Peyer's patch (tissue), 4 donors: Measurements from ENCODE around the gene PSMD13. TPM values are rescaled to one million over a fixed set of nuclear protein-coding genes. Genes with fewer than 3 reads are reported as not detected.

Experiments
- DNase-seq, 3 donors: peaks; one replicate each; pipeline ENCODE4 v3.0.0-alpha.2; 2017 to 2019
- H3K27ac ChIP-seq, 4 donors: fragments of 200-600 bp; sonication (generic); one replicate each; pipeline ENCODE4 v1.5.1; 2016 to 2019
- H3K27me3 ChIP-seq, 2 donors: fragments of 200-600 bp; sonication (generic); one replicate each; pipeline ENCODE4 v1.5.1; 2019
- H3K36me3 ChIP-seq, 3 donors: fragments of 200-600 bp; sonication (generic); one replicate each; pipeline ENCODE4 v1.5.1; 2016 to 2019
- H3K4me1 ChIP-seq, 4 donors: fragments of 200-600 bp; sonication (generic); one replicate each; pipeline ENCODE4 v1.5.1; 2016 to 2019
- H3K4me3 ChIP-seq, 4 donors: fragments of 200-600 bp; sonication (generic); 1 replicate in 3 of 4; 2 replicates in 1 of 4; pipeline ENCODE4 v1.5.1; 2016 to 2019; ENCODE audit warnings: mild to moderate bottlenecking in 1 of 4
- H3K9me3 ChIP-seq, 4 donors: fragments of 200-600 bp; sonication (generic); one replicate each; pipeline ENCODE4 v1.5.1; 2016 to 2019; ENCODE audit warnings: mild to moderate bottlenecking in 1 of 4
- CTCF ChIP-seq, 6 experiments: fragments of 450-650 bp in 4 of 6; fragments of 200-600 bp in 2 of 6; sonication (generic) in 1 of 6; IDR thresholded peaks; one replicate each; pipeline ENCODE4 v1.5.1; 2017 to 2019; ENCODE audit warnings: antibody characterized with exemption in 6 of 6, mild to moderate bottlenecking in 3 of 6, moderate library complexity in 1 of 6
- POLR2A ChIP-seq, 2 donors: fragments of 450-650 bp; IDR thresholded peaks; one replicate each; pipeline ENCODE4 v1.5.1; 2017; ENCODE audit warnings: antibody characterized with exemption in 2 of 2, mild to moderate bottlenecking in 2 of 2, moderate library complexity in 2 of 2
- total RNA-seq, 4 donors: library from RNA; depleted of rRNA; stranded (reverse); fragments of >200 nt; gene quantifications; one replicate each; pipeline ENCODE4 v1.1.0, GENCODE V29; 2016

PSMD13 gene
- total RNA-seq, 4 donors from 2014 or later: 74.5 to 125 (median 96.9) TPM

- Histone ChIP-seq H3K4me1 (peaks cover 0 to 24% (median 5%) of the 10 kb centered on the region in 4 donors), H3K27ac (peak within 1 kb of the TSS in 2 of 4 donors; percentile 36 to 43), H3K4me3 (no peak within 1 kb of the TSS), H3K9me3 (no peaks in the 10 kb centered on the region), H3K27me3 (peaks cover 0 to 9% of the 10 kb centered on the region in 2 donors), H3K36me3 (peaks cover 0 to 7% (median 0%) of the 10 kb centered on the region in 3 donors)
- DNase-seq: peak in 1 of 3 donors; percentile 42
- TF ChIP-seq POLR2A (IDR thresholded peaks at IDR 0.05) (no peak), CTCF (IDR thresholded peaks at IDR 0.05) (no peak)
These were observed 62.5 kb downstream of the PSMD13 start, which contains the start of gene IFITM5 for GRCh38 chr11:299081-299891. Gene IFITM5, minus strand, starts transcription at chr11:299526. Its CDS starts 36 bp downstream, at chr11:299490.

GRCh38 chr11:299951-300735 lies 63.4 kb downstream of the PSMD13 start:
- H3K27me3 ChIP-seq: peaks cover 0 to 9% of the 10 kb centered on the region in 2 donors
- H3K4me1 ChIP-seq: peaks cover 0 to 24% (median 5%) of the 10 kb centered on the region in 4 donors
- no peak overlapping the region for H3K4me3 ChIP-seq
- H3K27ac ChIP-seq: no peak overlapping the region
- H3K9me3 ChIP-seq: no peaks in the 10 kb centered on the region
- no peaks in the 10 kb centered on the region for H3K36me3 ChIP-seq
- peak in 1 of 3 donors; percentile 52 for DNase-seq
- TF ChIP-seq POLR2A (IDR thresholded peaks at IDR 0.05) (no peak), CTCF (IDR thresholded peaks at IDR 0.05) (no peak)

Other genes starting within 250 kb of the PSMD13 start
- gene SCGB1C1, start 43.9 kb upstream of the PSMD13 start, total RNA-seq: not detected
- 10 to 100 TPM; 20.6 to 69.7 (median 40.1) TPM for gene BET1L, start 29.6 kb upstream of the PSMD13 start, total RNA-seq
- gene RIC8A, start 29.3 kb upstream of the PSMD13 start, total RNA-seq: 100 to 1,000 TPM in 1 of 4 donors, 10 to 100 TPM in 3; 65.0 to 108 (median 86.8) TPM
- 10 to 100 TPM; 21.2 to 36.3 (median 29.3) TPM for gene SIRT3, start 634 bp upstream of the PSMD13 start, total RNA-seq
- 100 to 1,000 TPM; 109 to 687 (median 492) TPM for gene NLRP6, start 41.4 kb downstream of the PSMD13 start, total RNA-seq
- 100 to 1,000 TPM in 3 of 4 donors, 10 to 100 TPM in 1; 94.2 to 385 (median 317) TPM for gene PGGHG, start 52.1 kb downstream of the PSMD13 start, total RNA-seq
- not detected for gene IFITM5, start 62.5 kb downstream of the PSMD13 start, total RNA-seq
- gene IFITM2, start 70.8 kb downstream of the PSMD13 start, total RNA-seq: 10 to 100 TPM; 15.6 to 98.2 (median 46.0) TPM
- 100 to 1,000 TPM in 2 of 4 donors, 10 to 100 TPM in 2; 45.9 to 141 (median 89.6) TPM for gene IFITM1, start 77.1 kb downstream of the PSMD13 start, total RNA-seq
- 100 to 1,000 TPM in 1 of 4 donors, 10 to 100 TPM in 3; 30.6 to 200 (median 84.7) TPM for gene IFITM3, start 83.9 kb downstream of the PSMD13 start, total RNA-seq
- gene B4GALNT4, start 132.5 kb downstream of the PSMD13 start, total RNA-seq: 10 to 100 TPM in 2 of 4 donors, 1 to 10 TPM in 2; 2.5 to 36.3 (median 9.3) TPM
- 100 to 1,000 TPM in 3 of 4 donors, 10 to 100 TPM in 1; 95.7 to 254 (median 202) TPM for gene PKP3, start 157.2 kb downstream of the PSMD13 start, total RNA-seq
- gene SIGIRR, start 178.0 kb downstream of the PSMD13 start, total RNA-seq: 100 to 1,000 TPM in 3 of 4 donors, 10 to 100 TPM in 1; 82.3 to 143 (median 111) TPM
- 100 to 1,000 TPM; 161 to 474 (median 254) TPM for gene ANO9, start 205.0 kb downstream of the PSMD13 start, total RNA-seq
- 10 to 100 TPM; 21.0 to 42.7 (median 31.7) TPM for gene PTDSS2, start 213.3 kb downstream of the PSMD13 start, total RNA-seq